Neural cell (in vitro differentiated cells): ENCODE measurements around the gene DCDC1.

Source experiments
- EZH2 ChIP-seq: fragments of 200-600, 300-800 bp; shearing (Covaris generic), sonication (generic); IDR thresholded peaks from 2 replicates; pipeline ENCODE4 v1.6.1; 2014; ENCODE audit warnings: antibody characterized with exemption, low read length, borderline replicate concordance, mild to moderate bottlenecking; ENCODE audit not compliant: insufficient read depth, poor library complexity, severe bottlenecking
- MXI1 ChIP-seq: fragments of 450-650 bp; conservative IDR thresholded peaks from 2 replicates; pipeline ENCODE4 v1.6.1; 2014; ENCODE audit warnings: antibody characterized with exemption, mild to moderate bottlenecking; ENCODE audit not compliant: poor library complexity, severe bottlenecking
- POLR2AphosphoS5 ChIP-seq: IDR thresholded peaks from 2 replicates; pipeline ENCODE4 v1.6.1; 2012
- TF ChIP-seq, protein P1 (sequence below): fragments of 450-650 bp; IDR thresholded peaks from 2 replicates; pipeline ENCODE4 v1.5.1; 2014; ENCODE audit warnings: antibody characterized with exemption, mild to moderate bottlenecking, moderate library complexity; ENCODE audit not compliant: poor library complexity, severe bottlenecking

DNA sequence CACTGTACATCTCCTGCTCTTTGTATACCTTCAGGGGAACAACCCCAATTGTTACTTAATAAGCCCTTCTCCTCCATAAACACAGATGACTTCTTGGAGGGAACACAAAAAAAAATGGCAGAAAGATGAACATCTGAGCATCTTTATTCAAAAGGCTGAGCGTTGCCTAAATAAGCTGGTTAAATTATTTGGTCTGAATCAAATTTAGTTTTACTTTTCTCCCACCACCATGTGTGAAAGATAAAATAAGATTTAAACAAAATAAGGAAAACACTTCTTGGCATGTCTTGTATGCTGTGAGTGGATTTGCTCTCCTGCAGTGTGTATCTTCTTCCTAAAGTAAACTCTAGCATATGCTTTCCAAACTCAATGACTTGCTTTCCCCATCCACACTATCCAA is 137.9 kb downstream of the DCDC1 start:
- no peak for TF ChIP-seq POLR2AphosphoS5
- TF ChIP-seq, protein P1, sequence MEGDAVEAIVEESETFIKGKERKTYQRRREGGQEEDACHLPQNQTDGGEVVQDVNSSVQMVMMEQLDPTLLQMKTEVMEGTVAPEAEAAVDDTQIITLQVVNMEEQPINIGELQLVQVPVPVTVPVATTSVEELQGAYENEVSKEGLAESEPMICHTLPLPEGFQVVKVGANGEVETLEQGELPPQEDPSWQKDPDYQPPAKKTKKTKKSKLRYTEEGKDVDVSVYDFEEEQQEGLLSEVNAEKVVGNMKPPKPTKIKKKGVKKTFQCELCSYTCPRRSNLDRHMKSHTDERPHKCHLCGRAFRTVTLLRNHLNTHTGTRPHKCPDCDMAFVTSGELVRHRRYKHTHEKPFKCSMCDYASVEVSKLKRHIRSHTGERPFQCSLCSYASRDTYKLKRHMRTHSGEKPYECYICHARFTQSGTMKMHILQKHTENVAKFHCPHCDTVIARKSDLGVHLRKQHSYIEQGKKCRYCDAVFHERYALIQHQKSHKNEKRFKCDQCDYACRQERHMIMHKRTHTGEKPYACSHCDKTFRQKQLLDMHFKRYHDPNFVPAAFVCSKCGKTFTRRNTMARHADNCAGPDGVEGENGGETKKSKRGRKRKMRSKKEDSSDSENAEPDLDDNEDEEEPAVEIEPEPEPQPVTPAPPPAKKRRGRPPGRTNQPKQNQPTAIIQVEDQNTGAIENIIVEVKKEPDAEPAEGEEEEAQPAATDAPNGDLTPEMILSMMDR, result no peak
- TF ChIP-seq MXI1, result no peak
- TF ChIP-seq EZH2, result no peak
